D341Med (cell line): Measurements from ENCODE around the gene CRTAP.
"Not testable (repeated sequence)": the region's sequence is repeated elsewhere in the genome, so short reads cannot be mapped to it uniquely, and the experiment has no call there.

Source experiments
- DNase-seq: peaks from one replicate; pipeline ENCODE4 v3.0.0; 2012; ENCODE audit warnings: low spot score

CRTAP gene

DNA sequence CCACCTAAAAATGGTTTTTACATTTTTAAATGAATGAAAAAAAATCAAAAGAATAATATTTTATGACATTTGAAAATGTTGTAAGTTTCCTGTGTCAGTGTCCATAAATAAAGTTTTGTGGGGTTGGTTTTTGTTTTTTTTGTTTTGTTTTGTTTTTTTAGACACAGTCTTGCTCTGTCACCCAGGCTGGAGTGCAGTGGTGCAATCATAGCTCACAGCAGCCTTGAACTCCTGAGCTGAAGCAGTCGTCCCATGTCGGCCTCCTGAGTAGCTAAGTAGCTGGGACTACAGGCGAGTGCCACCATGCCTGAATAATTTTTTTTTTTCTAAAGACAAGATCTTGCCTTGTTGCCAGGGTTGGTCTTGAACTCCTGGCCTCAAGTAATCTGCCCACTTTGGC, 14.1 kb upstream of the CRTAP start:
- DNase-seq = no peak

- DNase-seq = no peak
These were observed 13.6 kb upstream of the CRTAP start for GRCh38 chr3:33100229-33100628.

DNA sequence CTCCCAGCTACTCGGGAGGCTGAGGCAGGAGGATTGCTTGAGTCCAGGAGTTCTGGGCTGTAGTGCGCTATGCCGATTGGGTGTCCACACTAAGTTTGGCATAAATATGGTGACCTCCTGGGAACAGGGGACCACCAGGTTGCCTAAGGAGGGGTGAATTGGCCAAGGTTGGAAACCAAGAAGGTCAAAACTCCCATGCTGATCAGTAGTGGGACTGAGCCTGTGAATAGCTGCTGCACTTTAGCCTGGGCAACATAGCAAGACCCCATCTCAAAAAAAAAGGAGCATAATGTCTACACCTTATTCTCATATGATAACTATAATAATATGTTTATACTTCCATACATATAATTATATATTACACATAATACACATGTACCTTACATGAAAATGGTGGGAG, 10.8 kb upstream of the CRTAP start:
- no peak for DNase-seq

- DNase-seq = no peak
These were observed 10.3 kb upstream of the CRTAP start for GRCh38 chr3:33103480-33103879.

GRCh38 chr3:33104803-33105202, 9.0 kb upstream of the CRTAP start:
- no peak for DNase-seq

GRCh38 chr3:33105341-33105948, 8.4 kb upstream of the CRTAP start:
- DNase-seq = no peak

- DNase-seq = not testable (repeated sequence)
These were observed 7.0 kb upstream of the CRTAP start for GRCh38 chr3:33106854-33107253.

DNA sequence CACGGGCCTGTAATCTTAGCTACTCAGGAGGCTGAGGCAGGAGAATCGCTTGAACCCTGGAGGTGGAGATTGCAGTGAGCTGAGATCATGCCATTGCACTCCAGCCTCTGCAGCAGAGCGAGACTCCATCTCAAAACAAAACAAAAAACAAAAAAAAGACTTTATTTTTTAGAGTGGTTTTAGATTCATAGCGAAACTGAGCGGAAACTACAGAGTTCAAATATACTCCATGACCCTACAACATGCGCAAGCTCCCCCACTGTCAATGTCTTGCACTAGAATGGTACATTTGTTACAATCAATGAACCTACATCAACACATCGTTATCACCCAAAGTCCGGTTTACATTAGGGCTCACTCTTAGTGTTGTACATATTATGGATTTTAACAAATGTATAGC, 2.2 kb upstream of the CRTAP start:
- DNase-seq = no peak

DNA sequence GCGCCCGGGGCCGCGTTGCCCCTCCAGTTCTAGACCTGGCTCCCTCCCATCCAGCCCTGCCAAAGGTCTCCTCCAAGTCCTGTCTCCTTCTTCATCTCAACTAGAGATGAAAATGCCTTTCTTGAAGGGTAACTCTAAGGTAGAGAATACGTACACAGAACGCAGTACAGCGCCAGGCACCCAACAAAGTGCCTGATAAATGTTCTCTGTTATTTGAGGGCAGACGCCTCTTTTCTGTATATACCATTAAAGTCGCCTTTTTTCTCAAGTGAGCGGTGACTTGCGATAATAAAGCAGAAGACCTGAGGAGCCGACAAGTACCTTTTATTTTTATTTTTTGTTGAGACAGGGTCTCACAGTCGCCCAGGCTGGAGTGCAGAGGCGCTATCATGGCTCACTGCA, 809 bp downstream of the CRTAP start:
- DNase-seq = no peak

GRCh38 chr3:33115024-33115768, 1.4 kb downstream of the CRTAP start:
- no peak for DNase-seq

DNA sequence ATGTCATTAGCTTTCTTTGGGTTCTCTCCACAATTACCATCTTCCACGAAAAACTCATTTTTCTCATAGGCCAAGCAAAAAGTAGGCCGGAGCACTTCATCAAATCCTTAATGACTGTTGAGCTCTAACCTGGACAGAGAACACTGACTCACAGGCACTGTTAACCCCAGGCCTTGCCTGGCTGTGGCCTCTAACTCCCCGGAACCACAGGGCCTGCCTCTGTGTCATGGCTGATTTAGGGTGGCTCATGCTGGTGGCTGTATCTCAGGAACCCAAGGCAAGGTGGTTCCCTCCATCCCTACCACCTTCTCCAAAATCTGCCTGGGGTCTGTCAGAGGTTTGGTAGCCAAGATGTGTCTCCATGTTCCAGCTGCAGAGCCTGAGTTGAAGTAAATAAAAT, 3.6 kb downstream of the CRTAP start:
- DNase-seq = no peak

DNA sequence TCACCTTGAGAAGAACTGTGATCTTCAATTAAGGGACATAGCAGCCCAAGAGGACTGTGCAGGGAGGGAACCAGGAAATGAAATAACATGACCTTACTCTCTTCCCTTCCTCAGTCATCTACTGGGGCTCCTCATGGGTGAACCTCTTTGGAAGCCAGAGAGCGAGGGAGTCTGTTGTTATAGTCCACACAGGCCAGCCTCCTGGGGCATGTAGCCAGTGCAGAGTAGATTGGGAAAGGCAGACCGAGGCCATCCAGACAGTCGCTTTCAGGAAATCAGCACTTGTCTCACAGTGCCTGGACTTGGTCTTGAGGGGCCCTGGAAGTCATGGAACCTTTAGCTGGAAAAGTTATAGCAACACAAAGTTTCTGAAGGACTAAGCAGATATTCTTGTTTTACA, 6.1 kb downstream of the CRTAP start:
- no peak for DNase-seq

GRCh38 chr3:33122991-33123390, 9.2 kb downstream of the CRTAP start:
- no peak for DNase-seq

- DNase-seq = no peak
These were observed 10.8 kb downstream of the CRTAP start for GRCh38 chr3:33124638-33125037.

GRCh38 chr3:33125840-33126239, 12.0 kb downstream of the CRTAP start:
- no peak for DNase-seq

- DNase-seq = peak; percentile 79
These were observed 14.9 kb downstream of the CRTAP start for GRCh38 chr3:33128706-33129105.

GRCh38 chr3:33130144-33130543, 16.3 kb downstream of the CRTAP start:
- DNase-seq = no peak

GRCh38 chr3:33131331-33132018, 17.7 kb downstream of the CRTAP start:
- peak; percentile 71 for DNase-seq

- DNase-seq = no peak
These were observed 18.2 kb downstream of the CRTAP start for GRCh38 chr3:33132019-33132360.

- no peak for DNase-seq
These were observed 20.3 kb downstream of the CRTAP start for GRCh38 chr3:33134026-33134625.

- no peak for DNase-seq
These were observed 23.9 kb downstream of the CRTAP start for GRCh38 chr3:33137691-33138090.

GRCh38 chr3:33139006-33139623, 25.3 kb downstream of the CRTAP start:
- not testable (repeated sequence) for DNase-seq

- DNase-seq = no peak
These were observed 26.2 kb downstream of the CRTAP start for GRCh38 chr3:33139996-33140395.
